Activated naive CD8-positive, alpha-beta T cell treated with anti-CD3 and anti-CD28 coated beads, Interleukin-2, amount 10 ng/mL, durations not matched to agents 7 days and 5 days (primary cell): Measurements from ENCODE around the gene ASIC2. TPM values are rescaled to one million over a fixed set of nuclear protein-coding genes. Genes with fewer than 3 reads are reported as not detected.

Experiments used
- ATAC-seq: fragments of 150-1000 bp; cut with Tn5 transposase; one replicate; pipeline ENCODE4 v1.10.0; 2021; ENCODE audit warnings: low read depth, moderate library complexity
- POLR2A ChIA-PET: fragments of 350-600 bp; sonication (Branson Sonifier 250); formaldehyde crosslinking; loops from one replicate; lab custom pipeline; 2021; ENCODE audit warnings: antibody characterized with exemption; lab: Charles Lee
- DNase-seq: peaks from one replicate; pipeline ENCODE4 v3.0.0; 2021
- H3K27ac Mint-ChIP-seq: one replicate; pipeline ENCODE4 v1.8.0; 2022; ENCODE audit warnings: mild to moderate bottlenecking, mixed read lengths
- H3K27me3 Mint-ChIP-seq: one replicate; pipeline ENCODE4 v1.8.0; 2022; ENCODE audit warnings: mild to moderate bottlenecking, moderate library complexity, mixed read lengths
- H3K36me3 Mint-ChIP-seq: one replicate; pipeline ENCODE4 v1.8.0; 2021; ENCODE audit warnings: mild to moderate bottlenecking, mixed read lengths
- H3K4me1 Mint-ChIP-seq: one replicate; pipeline ENCODE4 v1.8.0; 2021; ENCODE audit warnings: mixed read lengths
- H3K4me3 Mint-ChIP-seq: one replicate; pipeline ENCODE4 v1.8.0; 2022; ENCODE audit warnings: mild to moderate bottlenecking, moderate library complexity, mixed read lengths
- H3K9me3 Mint-ChIP-seq: one replicate; pipeline ENCODE4 v1.8.0; 2021; ENCODE audit warnings: mixed read lengths
- total RNA-seq, 2 experiments: library from RNA; stranded (reverse); gene quantifications; one replicate each; pipeline ENCODE4 v1.2.3, GENCODE V29; 2021

ASIC2 gene
- total RNA-seq: not detected

- POLR2A ChIA-PET: no interaction called here
- H3K4me3 Mint-ChIP-seq: no peak within 1 kb of the TSS
Observed at GRCh38 chr17:33292981-33293867, at the start of gene ASIC2. TSS of gene ASIC2 (minus strand) at chr17:33293295.

GRCh38 chr17:33342025-33342424 is 48.9 kb upstream of the ASIC2 start:
- DNase-seq (no peak), ATAC-seq (no peak)
- no peak overlapping the region for H3K27ac Mint-ChIP-seq
- H3K9me3 Mint-ChIP-seq: no peaks in the 10 kb centered on the region
- H3K4me3 Mint-ChIP-seq: no peak overlapping the region
- POLR2A ChIA-PET: no interaction called here
- no peaks in the 10 kb centered on the region for H3K4me1 Mint-ChIP-seq
- no peaks in the 10 kb centered on the region for H3K36me3 Mint-ChIP-seq
- peaks cover 5% of the 10 kb centered on the region for H3K27me3 Mint-ChIP-seq

More at GRCh38 chr17:33292981-33293867, at the start of gene ASIC2:
- H3K36me3 Mint-ChIP-seq: no peaks in the 10 kb centered on the region
- H3K9me3 Mint-ChIP-seq: no peaks in the 10 kb centered on the region
- no peak within 1 kb of the TSS for H3K27ac Mint-ChIP-seq
- ATAC-seq (no peak), DNase-seq (peak; percentile 29)
- peaks cover 3% of the 10 kb centered on the region for H3K4me1 Mint-ChIP-seq
- peaks cover 55% of the 10 kb centered on the region for H3K27me3 Mint-ChIP-seq

- H3K4me3 Mint-ChIP-seq: no peak overlapping the region
- peaks cover 5% of the 10 kb centered on the region for H3K27me3 Mint-ChIP-seq
- POLR2A ChIA-PET: no interaction called here
- no peaks in the 10 kb centered on the region for H3K36me3 Mint-ChIP-seq
- no peaks in the 10 kb centered on the region for H3K9me3 Mint-ChIP-seq
- ATAC-seq (no peak), DNase-seq (no peak)
- H3K4me1 Mint-ChIP-seq: no peaks in the 10 kb centered on the region
- no peak overlapping the region for H3K27ac Mint-ChIP-seq
Observed at GRCh38 chr17:33338242-33338641, 45.1 kb upstream of the ASIC2 start.

- Mint-ChIP-seq H3K27me3 (peaks cover 5% of the 10 kb centered on the region), H3K27ac (no peak overlapping the region), H3K4me1 (no peaks in the 10 kb centered on the region), H3K36me3 (no peaks in the 10 kb centered on the region), H3K4me3 (no peak overlapping the region), H3K9me3 (no peaks in the 10 kb centered on the region)
- ATAC-seq (no peak), DNase-seq (no peak)
- POLR2A ChIA-PET: no interaction called here
Observed at GRCh38 chr17:33335491-33336173, 42.5 kb upstream of the ASIC2 start.

- no peak overlapping the region for H3K27ac Mint-ChIP-seq
- DNase-seq (no peak), ATAC-seq (no peak)
- no peak overlapping the region for H3K4me3 Mint-ChIP-seq
- no peaks in the 10 kb centered on the region for H3K36me3 Mint-ChIP-seq
- H3K9me3 Mint-ChIP-seq: no peaks in the 10 kb centered on the region
- POLR2A ChIA-PET: no interaction called here
- no peaks in the 10 kb centered on the region for H3K4me1 Mint-ChIP-seq
- peaks cover 5% of the 10 kb centered on the region for H3K27me3 Mint-ChIP-seq
Observed at GRCh38 chr17:33334703-33335102, 41.6 kb upstream of the ASIC2 start.

- no peak overlapping the region for H3K27ac Mint-ChIP-seq
- no peaks in the 10 kb centered on the region for H3K36me3 Mint-ChIP-seq
- no peak for ATAC-seq
- H3K9me3 Mint-ChIP-seq: no peaks in the 10 kb centered on the region
- DNase-seq: no peak
- H3K4me1 Mint-ChIP-seq: no peaks in the 10 kb centered on the region
- H3K27me3 Mint-ChIP-seq: no peaks in the 10 kb centered on the region
- H3K4me3 Mint-ChIP-seq: no peak overlapping the region
- POLR2A ChIA-PET: no interaction called here
Observed at GRCh38 chr17:33330877-33331276, 37.8 kb upstream of the ASIC2 start.

GRCh38 chr17:33328129-33328528 is 35.0 kb upstream of the ASIC2 start:
- no peaks in the 10 kb centered on the region for H3K9me3 Mint-ChIP-seq
- H3K4me3 Mint-ChIP-seq: no peak overlapping the region
- no peaks in the 10 kb centered on the region for H3K4me1 Mint-ChIP-seq
- ATAC-seq (no peak), DNase-seq (no peak)
- no peak overlapping the region for H3K27ac Mint-ChIP-seq
- no peaks in the 10 kb centered on the region for H3K36me3 Mint-ChIP-seq
- H3K27me3 Mint-ChIP-seq: peaks cover 2% of the 10 kb centered on the region
- POLR2A ChIA-PET: no interaction called here

GRCh38 chr17:33324736-33325135 is 31.6 kb upstream of the ASIC2 start:
- ATAC-seq (no peak), DNase-seq (no peak)
- Mint-ChIP-seq H3K4me3 (no peak overlapping the region), H3K4me1 (no peaks in the 10 kb centered on the region), H3K36me3 (no peaks in the 10 kb centered on the region), H3K9me3 (no peaks in the 10 kb centered on the region), H3K27me3 (peaks cover 2% of the 10 kb centered on the region), H3K27ac (no peak overlapping the region)
- POLR2A ChIA-PET: no interaction called here

GRCh38 chr17:33322063-33322462 is 29.0 kb upstream of the ASIC2 start:
- ATAC-seq (no peak), DNase-seq (no peak)
- H3K4me1 Mint-ChIP-seq: no peaks in the 10 kb centered on the region
- POLR2A ChIA-PET: no interaction called here
- peaks cover 4% of the 10 kb centered on the region for H3K27me3 Mint-ChIP-seq
- no peak overlapping the region for H3K27ac Mint-ChIP-seq
- H3K4me3 Mint-ChIP-seq: no peak overlapping the region
- H3K9me3 Mint-ChIP-seq: no peaks in the 10 kb centered on the region
- no peaks in the 10 kb centered on the region for H3K36me3 Mint-ChIP-seq

GRCh38 chr17:33318241-33318640 is 25.1 kb upstream of the ASIC2 start:
- Mint-ChIP-seq H3K9me3 (no peaks in the 10 kb centered on the region), H3K27ac (no peak overlapping the region), H3K4me1 (no peaks in the 10 kb centered on the region), H3K4me3 (no peak overlapping the region), H3K27me3 (peaks cover 3% of the 10 kb centered on the region), H3K36me3 (no peaks in the 10 kb centered on the region)
- DNase-seq (no peak), ATAC-seq (no peak)
- POLR2A ChIA-PET: no interaction called here

GRCh38 chr17:33316746-33317145 is 23.7 kb upstream of the ASIC2 start:
- ATAC-seq (no peak), DNase-seq (no peak)
- Mint-ChIP-seq H3K27ac (no peak overlapping the region), H3K4me3 (no peak overlapping the region), H3K27me3 (peaks cover 5% of the 10 kb centered on the region), H3K36me3 (no peaks in the 10 kb centered on the region), H3K4me1 (no peaks in the 10 kb centered on the region), H3K9me3 (no peaks in the 10 kb centered on the region)
- POLR2A ChIA-PET: no interaction called here

- POLR2A ChIA-PET: no interaction called here
- no peak overlapping the region for H3K4me3 Mint-ChIP-seq
- no peaks in the 10 kb centered on the region for H3K9me3 Mint-ChIP-seq
- peaks cover 11% of the 10 kb centered on the region for H3K27me3 Mint-ChIP-seq
- DNase-seq: no peak
- no peak overlapping the region for H3K27ac Mint-ChIP-seq
- no peaks in the 10 kb centered on the region for H3K36me3 Mint-ChIP-seq
- no peaks in the 10 kb centered on the region for H3K4me1 Mint-ChIP-seq
- ATAC-seq: no peak
Observed at GRCh38 chr17:33310296-33310695, 17.2 kb upstream of the ASIC2 start.

- H3K27me3 Mint-ChIP-seq: peaks cover 17% of the 10 kb centered on the region
- no peaks in the 10 kb centered on the region for H3K36me3 Mint-ChIP-seq
- POLR2A ChIA-PET: no interaction called here
- H3K4me1 Mint-ChIP-seq: peaks cover 17% of the 10 kb centered on the region
- peaks cover 1% of the 10 kb centered on the region for H3K9me3 Mint-ChIP-seq
- H3K4me3 Mint-ChIP-seq: no peak overlapping the region
- no peak for ATAC-seq
- H3K27ac Mint-ChIP-seq: no peak overlapping the region
- DNase-seq: no peak
Observed at GRCh38 chr17:33303254-33303653, 10.2 kb upstream of the ASIC2 start.

GRCh38 chr17:33302394-33302793 is 9.3 kb upstream of the ASIC2 start:
- DNase-seq (no peak), ATAC-seq (peak; percentile 45)
- Mint-ChIP-seq H3K27ac (no peak overlapping the region), H3K36me3 (no peaks in the 10 kb centered on the region), H3K4me3 (no peak overlapping the region), H3K4me1 (peaks cover 17% of the 10 kb centered on the region), H3K27me3 (peaks cover 17% of the 10 kb centered on the region), H3K9me3 (peaks cover 1% of the 10 kb centered on the region)
- POLR2A ChIA-PET: no interaction called here
